Uterus (tissue), 4 donors: ENCODE results near the gene LARP1. TPM values are rescaled to one million over a fixed set of nuclear protein-coding genes. Genes with fewer than 3 reads are reported as not detected.

ENCODE experiments used
- DNase-seq, 2 donors: peaks; one replicate each; pipeline ENCODE4 v3.0.0-alpha.2; 2019 to 2020
- H3K27ac ChIP-seq, 2 donors: fragments of 200-600 bp; sonication (generic); 1 replicate in 1 of 2; 2 replicates in 1 of 2; pipeline ENCODE4 v1.5.1; 2016 to 2018
- H3K27me3 ChIP-seq, 2 donors: fragments of 200-600 bp; sonication (generic); one replicate each; pipeline ENCODE4 v1.5.1; 2018 to 2019; ENCODE audit warnings: control low read depth in 1 of 2
- H3K36me3 ChIP-seq, 2 donors: fragments of 200-600 bp; sonication (generic); one replicate each; pipeline ENCODE4 v1.5.1; 2019; ENCODE audit warnings: control low read depth in 1 of 2
- H3K4me1 ChIP-seq, 2 donors: fragments of 200-600 bp; sonication (generic); one replicate each; pipeline ENCODE4 v1.5.1; 2018 to 2019; ENCODE audit warnings: control low read depth in 1 of 2
- H3K4me3 ChIP-seq, 2 donors: fragments of 200-600 bp; sonication (generic); 1 replicate in 1 of 2; 2 replicates in 1 of 2; pipeline ENCODE4 v1.5.1; 2018 to 2019; ENCODE audit warnings: mild to moderate bottlenecking in 1 of 2
- H3K9me3 ChIP-seq, 2 donors: fragments of 200-600 bp; sonication (generic); one replicate each; pipeline ENCODE4 v1.5.1; 2019; ENCODE audit warnings: control low read depth in 1 of 2
- POLR2A ChIP-seq, 2 donors: fragments of 450-650 bp; IDR thresholded peaks; one replicate each; pipeline ENCODE4 v1.6.1; 2016; ENCODE audit warnings: antibody characterized with exemption in 2 of 2, mild to moderate bottlenecking in 1 of 2, moderate library complexity in 1 of 2
- intact Hi-C: fragments of 100-400 bp; cut with DNase I; formaldehyde crosslinking; loops from one replicate; pipeline ENCODE4 v1.15.1; 2023; ENCODE audit warnings: low total_unique reads
- total RNA-seq, 4 donors: library from RNA; depleted of rRNA in 3 of 4; stranded (reverse); fragments of >200 nt in 3 of 4; gene quantifications; one replicate each; pipeline versions ENCODE4 v1.1.0 to v1.2.4, GENCODE V29; 2014 to 2023
- TF ChIP-seq, protein P1 (sequence below), 4 experiments: fragments of 200-600 bp in 2 of 4; fragments of 450-650 bp in 2 of 4; sonication (generic) in 2 of 4; IDR thresholded peaks; one replicate each; pipeline ENCODE4 v1.5.1; 2016 to 2019; ENCODE audit warnings: antibody characterized with exemption in 4 of 4, mild to moderate bottlenecking in 2 of 4, moderate library complexity in 1 of 4
- donor health status: DM: yes; HTN: yes; CAD: no.

LARP1 gene
- total RNA-seq, 4 donors from 2014 or later, result 33.3 to 202 (median 47.1) TPM

DNA sequence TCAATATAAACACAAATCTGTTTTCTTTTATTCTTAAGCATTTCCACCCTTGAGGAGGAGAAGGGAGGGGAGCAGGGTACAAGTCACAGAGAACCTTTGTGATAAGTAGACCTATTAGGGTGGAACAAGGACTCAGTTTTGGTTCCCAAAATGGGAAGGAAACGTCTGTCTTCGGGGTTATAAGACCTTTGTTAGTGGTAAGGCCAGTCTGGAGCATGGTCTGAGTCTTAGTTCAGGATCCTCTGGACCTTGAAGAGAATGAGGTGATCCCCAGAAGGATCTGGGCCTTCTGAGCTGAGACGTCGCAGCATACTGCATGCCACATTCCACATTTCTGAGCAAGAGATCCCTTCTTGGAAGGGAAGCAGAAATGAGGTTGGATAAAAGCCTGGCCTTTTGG lies 58.0 kb downstream of the LARP1 start:
- H3K27ac ChIP-seq, result no peak overlapping the region
- H3K9me3 ChIP-seq, result no peaks in the 10 kb centered on the region
- no peaks in the 10 kb centered on the region for H3K4me1 ChIP-seq
- no peak overlapping the region for H3K4me3 ChIP-seq
- DNase-seq, result no peak
- TF ChIP-seq, protein P1, sequence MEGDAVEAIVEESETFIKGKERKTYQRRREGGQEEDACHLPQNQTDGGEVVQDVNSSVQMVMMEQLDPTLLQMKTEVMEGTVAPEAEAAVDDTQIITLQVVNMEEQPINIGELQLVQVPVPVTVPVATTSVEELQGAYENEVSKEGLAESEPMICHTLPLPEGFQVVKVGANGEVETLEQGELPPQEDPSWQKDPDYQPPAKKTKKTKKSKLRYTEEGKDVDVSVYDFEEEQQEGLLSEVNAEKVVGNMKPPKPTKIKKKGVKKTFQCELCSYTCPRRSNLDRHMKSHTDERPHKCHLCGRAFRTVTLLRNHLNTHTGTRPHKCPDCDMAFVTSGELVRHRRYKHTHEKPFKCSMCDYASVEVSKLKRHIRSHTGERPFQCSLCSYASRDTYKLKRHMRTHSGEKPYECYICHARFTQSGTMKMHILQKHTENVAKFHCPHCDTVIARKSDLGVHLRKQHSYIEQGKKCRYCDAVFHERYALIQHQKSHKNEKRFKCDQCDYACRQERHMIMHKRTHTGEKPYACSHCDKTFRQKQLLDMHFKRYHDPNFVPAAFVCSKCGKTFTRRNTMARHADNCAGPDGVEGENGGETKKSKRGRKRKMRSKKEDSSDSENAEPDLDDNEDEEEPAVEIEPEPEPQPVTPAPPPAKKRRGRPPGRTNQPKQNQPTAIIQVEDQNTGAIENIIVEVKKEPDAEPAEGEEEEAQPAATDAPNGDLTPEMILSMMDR (IDR thresholded peaks at IDR 0.05), result no peak
- no peak for TF ChIP-seq POLR2A (IDR thresholded peaks at IDR 0.05)
- intact Hi-C loops, result loop anchor here (5.0 kb wide), 1 partner anchor 166 kb away; no protein-coding TSS in a partner anchor
- no peaks in the 10 kb centered on the region for H3K27me3 ChIP-seq
- H3K36me3 ChIP-seq, result no peaks in the 10 kb centered on the region

DNA sequence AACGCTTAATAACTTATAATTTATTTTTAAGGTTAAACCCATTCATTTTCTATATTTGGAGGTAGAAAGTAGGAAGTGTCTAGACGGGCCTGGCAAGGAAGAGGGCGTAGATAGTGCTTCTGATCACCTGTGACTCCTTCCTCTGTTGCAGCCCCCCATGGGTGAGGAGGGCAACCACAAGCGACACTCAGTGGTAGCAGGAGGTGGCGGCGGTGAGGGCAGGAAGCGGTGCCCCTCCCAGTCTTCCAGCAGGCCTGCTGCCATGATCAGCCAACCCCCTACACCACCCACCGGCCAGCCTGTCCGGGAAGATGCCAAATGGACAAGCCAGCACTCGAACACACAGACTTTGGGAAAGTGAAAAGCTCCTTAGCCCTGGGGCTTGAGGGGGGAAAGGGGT lies 58.6 kb downstream of the LARP1 start:
- H3K27ac ChIP-seq, result no peak overlapping the region
- no peaks in the 10 kb centered on the region for H3K36me3 ChIP-seq
- H3K27me3 ChIP-seq, result no peaks in the 10 kb centered on the region

DNA sequence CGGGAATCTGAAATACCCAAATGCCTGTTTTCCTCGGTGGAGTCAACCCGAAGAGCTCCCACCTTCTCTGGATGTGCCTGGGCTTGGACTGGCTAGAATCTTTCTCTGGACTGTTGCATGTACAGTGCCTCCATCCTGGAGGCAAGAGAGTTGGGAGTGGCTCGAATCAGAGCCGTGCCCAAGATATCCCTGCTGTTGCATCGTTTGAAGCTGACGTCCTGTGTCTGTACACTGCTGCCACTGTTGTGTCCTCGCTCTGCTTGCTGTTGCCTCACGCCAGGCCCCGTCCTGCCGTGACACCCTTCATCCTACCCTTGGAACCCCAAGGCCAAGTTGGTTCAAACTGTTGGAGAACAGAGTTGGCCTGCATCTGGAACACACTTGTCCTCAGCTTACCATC lies 59.8 kb downstream of the LARP1 start:
- Histone ChIP-seq H3K9me3 (no peaks in the 10 kb centered on the region), H3K4me3 (no peak overlapping the region), H3K4me1 (no peaks in the 10 kb centered on the region), H3K27me3 (no peaks in the 10 kb centered on the region), H3K27ac (no peak overlapping the region), H3K36me3 (no peaks in the 10 kb centered on the region)
- intact Hi-C loops, result no loop called here
- no peak for DNase-seq
- TF ChIP-seq, protein P1 (IDR thresholded peaks at IDR 0.05), result no peak
- TF ChIP-seq POLR2A (IDR thresholded peaks at IDR 0.05), result no peak

More for the DNA sequence above, 58.6 kb downstream of the LARP1 start:
- no peaks in the 10 kb centered on the region for H3K9me3 ChIP-seq
- no peak for TF ChIP-seq POLR2A (IDR thresholded peaks at IDR 0.05)
- H3K4me3 ChIP-seq, result no peak overlapping the region
- H3K4me1 ChIP-seq, result no peaks in the 10 kb centered on the region
- intact Hi-C loops, result loop anchor here (5.0 kb wide), 1 partner anchor 166 kb away; no protein-coding TSS in a partner anchor
- no peak for DNase-seq

DNA sequence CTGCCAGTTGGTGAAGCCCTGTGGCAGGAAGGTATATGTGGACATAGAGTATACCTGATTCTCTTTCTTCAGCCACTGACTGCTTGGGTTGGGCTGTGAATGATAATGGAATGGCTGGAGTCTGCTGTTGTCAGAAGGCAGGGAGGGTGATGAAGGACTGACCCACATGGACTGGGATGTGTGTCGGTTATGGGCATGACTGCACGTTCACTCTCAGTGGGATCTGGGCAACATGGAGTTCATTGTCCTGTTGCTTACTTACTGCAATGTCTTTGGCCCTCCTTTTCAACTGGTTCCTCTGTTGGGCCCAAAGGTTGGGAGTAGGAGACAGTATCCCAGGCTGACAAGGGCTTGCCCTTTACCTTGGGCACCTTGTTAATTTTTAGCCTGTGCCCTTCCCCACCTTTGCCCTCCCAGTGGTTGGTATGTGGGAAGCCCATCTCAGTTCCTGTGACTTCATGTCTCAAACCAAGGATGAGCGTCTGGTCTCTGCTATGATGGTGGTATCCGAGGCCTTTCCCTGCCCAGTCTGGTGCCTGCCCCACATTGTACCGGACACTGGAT lies 60.6 kb downstream of the LARP1 start:
- no peak for DNase-seq
- intact Hi-C loops, result no loop called here
- H3K9me3 ChIP-seq, result no peaks in the 10 kb centered on the region
- no peaks in the 10 kb centered on the region for H3K4me1 ChIP-seq
- no peak overlapping the region for H3K4me3 ChIP-seq
- no peaks in the 10 kb centered on the region for H3K36me3 ChIP-seq
- no peak overlapping the region for H3K27ac ChIP-seq
- no peaks in the 10 kb centered on the region for H3K27me3 ChIP-seq
- TF ChIP-seq, protein P1 (IDR thresholded peaks at IDR 0.05), result no peak
- TF ChIP-seq POLR2A (IDR thresholded peaks at IDR 0.05), result no peak

DNA sequence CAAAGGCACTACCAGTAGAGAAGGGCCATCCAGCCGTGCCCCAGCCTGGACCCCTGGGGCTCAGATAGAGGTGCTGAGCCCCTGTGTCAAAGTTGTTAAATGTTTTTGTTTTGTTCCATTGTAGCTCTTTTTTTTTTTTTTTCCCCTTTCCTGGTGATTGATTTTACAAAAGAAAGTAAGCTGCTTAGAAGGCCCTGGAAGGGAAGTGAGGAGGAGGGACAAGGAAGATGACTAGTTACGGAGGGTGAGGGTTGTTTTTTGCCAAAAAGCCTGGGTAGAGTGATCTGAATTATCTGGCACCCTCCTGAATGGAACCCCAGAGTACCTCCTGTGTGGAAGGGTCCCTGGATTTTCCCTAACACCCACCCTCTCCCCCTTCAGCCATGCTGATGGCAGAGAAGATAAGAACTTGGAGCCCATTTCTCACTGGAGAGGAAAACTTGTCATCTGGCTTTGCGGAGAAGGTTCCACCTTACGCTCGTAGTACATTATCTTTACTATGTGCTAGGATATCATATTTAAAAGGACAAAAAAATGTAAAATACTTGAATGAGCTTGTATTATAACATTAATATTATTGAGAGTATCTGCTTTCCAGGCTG lies 61.8 kb downstream of the LARP1 start:
- no peaks in the 10 kb centered on the region for H3K4me1 ChIP-seq
- H3K27me3 ChIP-seq, result no peaks in the 10 kb centered on the region
- intact Hi-C loops, result no loop called here
- no peak for DNase-seq
- H3K4me3 ChIP-seq, result no peak overlapping the region
- H3K9me3 ChIP-seq, result no peaks in the 10 kb centered on the region
- H3K36me3 ChIP-seq, result no peaks in the 10 kb centered on the region
- no peak for TF ChIP-seq POLR2A (IDR thresholded peaks at IDR 0.05)
- TF ChIP-seq, protein P1 (IDR thresholded peaks at IDR 0.05), result no peak
- H3K27ac ChIP-seq, result peak overlapping the region in 1 of 2 donors; percentile 15
